B cell (primary cell): ENCODE results near the gene ESRRB.

ENCODE experiments used
- EZH2 ChIP-seq: IDR thresholded peaks from 2 replicates; pipeline ENCODE4 v1.6.1; 2012; ENCODE audit warnings: borderline replicate concordance, low read depth, mild to moderate bottlenecking, moderate library complexity, low read length; ENCODE audit not compliant: insufficient read depth, poor library complexity, severe bottlenecking
- TF ChIP-seq, protein P1 (sequence below): fragments of 200-600 bp; IDR thresholded peaks from one replicate; pipeline ENCODE4 v1.8.0; 2022; ENCODE audit warnings: antibody characterized with exemption, mild to moderate bottlenecking

DNA sequence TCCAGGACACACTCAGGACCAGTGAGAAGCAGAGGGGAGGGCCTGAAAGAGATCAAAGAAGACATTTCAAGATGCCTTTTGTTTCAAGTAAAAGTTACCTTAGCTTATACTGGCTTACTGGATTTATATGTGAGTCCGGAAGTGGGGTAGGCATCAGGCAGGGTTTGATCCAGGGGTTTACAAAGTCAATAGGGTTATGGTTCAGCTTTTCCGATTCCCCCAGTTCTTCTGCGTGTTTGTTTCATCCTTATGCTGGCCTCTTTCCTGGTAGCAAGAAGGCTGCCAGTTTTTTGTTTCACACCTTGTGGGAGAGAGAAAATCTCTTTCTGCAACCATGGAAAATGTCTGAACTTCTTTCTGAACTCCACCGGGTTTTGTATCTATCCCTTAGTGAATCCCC lies 126.3 kb downstream of the ESRRB start:
- no peak for TF ChIP-seq EZH2
- TF ChIP-seq, protein P1, sequence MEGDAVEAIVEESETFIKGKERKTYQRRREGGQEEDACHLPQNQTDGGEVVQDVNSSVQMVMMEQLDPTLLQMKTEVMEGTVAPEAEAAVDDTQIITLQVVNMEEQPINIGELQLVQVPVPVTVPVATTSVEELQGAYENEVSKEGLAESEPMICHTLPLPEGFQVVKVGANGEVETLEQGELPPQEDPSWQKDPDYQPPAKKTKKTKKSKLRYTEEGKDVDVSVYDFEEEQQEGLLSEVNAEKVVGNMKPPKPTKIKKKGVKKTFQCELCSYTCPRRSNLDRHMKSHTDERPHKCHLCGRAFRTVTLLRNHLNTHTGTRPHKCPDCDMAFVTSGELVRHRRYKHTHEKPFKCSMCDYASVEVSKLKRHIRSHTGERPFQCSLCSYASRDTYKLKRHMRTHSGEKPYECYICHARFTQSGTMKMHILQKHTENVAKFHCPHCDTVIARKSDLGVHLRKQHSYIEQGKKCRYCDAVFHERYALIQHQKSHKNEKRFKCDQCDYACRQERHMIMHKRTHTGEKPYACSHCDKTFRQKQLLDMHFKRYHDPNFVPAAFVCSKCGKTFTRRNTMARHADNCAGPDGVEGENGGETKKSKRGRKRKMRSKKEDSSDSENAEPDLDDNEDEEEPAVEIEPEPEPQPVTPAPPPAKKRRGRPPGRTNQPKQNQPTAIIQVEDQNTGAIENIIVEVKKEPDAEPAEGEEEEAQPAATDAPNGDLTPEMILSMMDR, result no peak
